ENCODE measurements around the gene AP1AR. TPM values are rescaled to one million over a fixed set of nuclear protein-coding genes. Genes with fewer than 3 reads are reported as not detected.

AP1AR gene
- total and polyA plus RNA-seq, 4 donors = 7.6 to 14.7 (median 7.8) TPM

DNA sequence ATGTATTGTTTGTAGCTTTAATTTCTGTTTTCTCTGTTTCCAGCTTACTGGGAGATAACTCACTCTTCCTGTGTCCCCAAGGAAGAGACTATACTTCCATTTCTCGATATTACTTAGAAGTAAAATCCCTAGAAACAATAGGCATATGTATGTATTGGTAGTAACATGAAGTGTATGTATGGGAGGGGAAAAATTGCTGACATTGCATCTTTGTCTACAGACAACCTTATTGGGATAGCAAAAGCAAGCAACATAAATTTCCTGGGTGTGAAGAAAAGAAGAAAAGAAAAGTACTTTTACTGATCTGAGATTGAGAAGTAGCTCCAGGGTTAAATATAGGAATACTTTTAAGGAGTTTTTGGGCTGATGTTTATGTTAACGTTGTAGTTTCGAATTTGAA lies 15.4 kb downstream of the AP1AR start:
- Histone ChIP-seq H3K9me3 (ENCODE audit: control insufficient read depth in 4 of 4, low read length in 3 of 4) (no peaks in the 10 kb centered on the region), H3K9ac (ENCODE audit: low read depth in 1 of 2, low read length in 2 of 2) (no peak overlapping the region), H3K4me3 (ENCODE audit: low read depth in 1 of 3, low read length in 3 of 3) (no peak overlapping the region), H3K36me3 (ENCODE audit: control insufficient read depth in 4 of 4, insufficient read depth in 3 of 4, low read depth in 1 of 4, low read length in 3 of 4) (peaks cover 0 to 1% (median 0%) of the 10 kb centered on the region in 4 donors), H3K27me3 (ENCODE audit: control insufficient read depth in 4 of 4, insufficient read depth in 4 of 4, low read length in 3 of 4) (no peaks in the 10 kb centered on the region), H3K27ac (ENCODE audit: low read depth in 1 of 2, low read length in 2 of 2) (no peak overlapping the region), H3K4me1 (ENCODE audit: control insufficient read depth in 4 of 4, insufficient read depth in 4 of 4, low read length in 3 of 4) (peaks cover 0 to 2% (median 0%) of the 10 kb centered on the region in 4 donors)
- no peak for DNase-seq (ENCODE audit: low spot score)
- TF ChIP-seq YY1 (IDR thresholded peaks at IDR 0.05) (no peak), ZBTB33 (IDR thresholded peaks at IDR 0.05) (no peak), TAF1 (conservative IDR thresholded peaks at IDR 0.05) (no peak), JUND (IDR thresholded peaks at IDR 0.05) (no peak), RXRA (IDR thresholded peaks at IDR 0.05) (no peak), HNF4G (IDR thresholded peaks at IDR 0.05) (no peak), SP1 (IDR thresholded peaks at IDR 0.05) (no peak), FOXA2 (IDR thresholded peaks at IDR 0.05) (no peak), FOXA1 (IDR thresholded peaks at IDR 0.05) (no peak), GABPA (IDR thresholded peaks at IDR 0.05 in 1 of 2, conservative IDR thresholded peaks at IDR 0.05 in 1 of 2) (no peak), EGR1 (IDR thresholded peaks at IDR 0.05; ENCODE audit: low read depth in 2 of 2) (no peak), RAD21 (IDR thresholded peaks at IDR 0.05) (no peak), HNF4A (conservative IDR thresholded peaks at IDR 0.05) (no peak), NR2F2 (IDR thresholded peaks at IDR 0.05) (no peak)
- TF ChIP-seq, protein P1, sequence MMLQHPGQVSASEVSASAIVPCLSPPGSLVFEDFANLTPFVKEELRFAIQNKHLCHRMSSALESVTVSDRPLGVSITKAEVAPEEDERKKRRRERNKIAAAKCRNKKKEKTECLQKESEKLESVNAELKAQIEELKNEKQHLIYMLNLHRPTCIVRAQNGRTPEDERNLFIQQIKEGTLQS (IDR thresholded peaks at IDR 0.05) = no peak
- TF ChIP-seq, protein P2, sequence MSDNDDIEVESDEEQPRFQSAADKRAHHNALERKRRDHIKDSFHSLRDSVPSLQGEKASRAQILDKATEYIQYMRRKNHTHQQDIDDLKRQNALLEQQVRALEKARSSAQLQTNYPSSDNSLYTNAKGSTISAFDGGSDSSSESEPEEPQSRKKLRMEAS (IDR thresholded peaks at IDR 0.05) = no peak
- TF ChIP-seq, protein P3, sequence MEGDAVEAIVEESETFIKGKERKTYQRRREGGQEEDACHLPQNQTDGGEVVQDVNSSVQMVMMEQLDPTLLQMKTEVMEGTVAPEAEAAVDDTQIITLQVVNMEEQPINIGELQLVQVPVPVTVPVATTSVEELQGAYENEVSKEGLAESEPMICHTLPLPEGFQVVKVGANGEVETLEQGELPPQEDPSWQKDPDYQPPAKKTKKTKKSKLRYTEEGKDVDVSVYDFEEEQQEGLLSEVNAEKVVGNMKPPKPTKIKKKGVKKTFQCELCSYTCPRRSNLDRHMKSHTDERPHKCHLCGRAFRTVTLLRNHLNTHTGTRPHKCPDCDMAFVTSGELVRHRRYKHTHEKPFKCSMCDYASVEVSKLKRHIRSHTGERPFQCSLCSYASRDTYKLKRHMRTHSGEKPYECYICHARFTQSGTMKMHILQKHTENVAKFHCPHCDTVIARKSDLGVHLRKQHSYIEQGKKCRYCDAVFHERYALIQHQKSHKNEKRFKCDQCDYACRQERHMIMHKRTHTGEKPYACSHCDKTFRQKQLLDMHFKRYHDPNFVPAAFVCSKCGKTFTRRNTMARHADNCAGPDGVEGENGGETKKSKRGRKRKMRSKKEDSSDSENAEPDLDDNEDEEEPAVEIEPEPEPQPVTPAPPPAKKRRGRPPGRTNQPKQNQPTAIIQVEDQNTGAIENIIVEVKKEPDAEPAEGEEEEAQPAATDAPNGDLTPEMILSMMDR (IDR thresholded peaks at IDR 0.05; ENCODE audit: low read depth, low read length, missing input control) = no peak
- TF ChIP-seq, protein P4, sequence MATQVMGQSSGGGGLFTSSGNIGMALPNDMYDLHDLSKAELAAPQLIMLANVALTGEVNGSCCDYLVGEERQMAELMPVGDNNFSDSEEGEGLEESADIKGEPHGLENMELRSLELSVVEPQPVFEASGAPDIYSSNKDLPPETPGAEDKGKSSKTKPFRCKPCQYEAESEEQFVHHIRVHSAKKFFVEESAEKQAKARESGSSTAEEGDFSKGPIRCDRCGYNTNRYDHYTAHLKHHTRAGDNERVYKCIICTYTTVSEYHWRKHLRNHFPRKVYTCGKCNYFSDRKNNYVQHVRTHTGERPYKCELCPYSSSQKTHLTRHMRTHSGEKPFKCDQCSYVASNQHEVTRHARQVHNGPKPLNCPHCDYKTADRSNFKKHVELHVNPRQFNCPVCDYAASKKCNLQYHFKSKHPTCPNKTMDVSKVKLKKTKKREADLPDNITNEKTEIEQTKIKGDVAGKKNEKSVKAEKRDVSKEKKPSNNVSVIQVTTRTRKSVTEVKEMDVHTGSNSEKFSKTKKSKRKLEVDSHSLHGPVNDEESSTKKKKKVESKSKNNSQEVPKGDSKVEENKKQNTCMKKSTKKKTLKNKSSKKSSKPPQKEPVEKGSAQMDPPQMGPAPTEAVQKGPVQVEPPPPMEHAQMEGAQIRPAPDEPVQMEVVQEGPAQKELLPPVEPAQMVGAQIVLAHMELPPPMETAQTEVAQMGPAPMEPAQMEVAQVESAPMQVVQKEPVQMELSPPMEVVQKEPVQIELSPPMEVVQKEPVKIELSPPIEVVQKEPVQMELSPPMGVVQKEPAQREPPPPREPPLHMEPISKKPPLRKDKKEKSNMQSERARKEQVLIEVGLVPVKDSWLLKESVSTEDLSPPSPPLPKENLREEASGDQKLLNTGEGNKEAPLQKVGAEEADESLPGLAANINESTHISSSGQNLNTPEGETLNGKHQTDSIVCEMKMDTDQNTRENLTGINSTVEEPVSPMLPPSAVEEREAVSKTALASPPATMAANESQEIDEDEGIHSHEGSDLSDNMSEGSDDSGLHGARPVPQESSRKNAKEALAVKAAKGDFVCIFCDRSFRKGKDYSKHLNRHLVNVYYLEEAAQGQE (IDR thresholded peaks at IDR 0.05) = no peak
- WGBS = 87% methylated on average over 3 of the region's 3 CpGs
